NCI-H748 (cell line): Measurements from ENCODE around the gene KCNMB2.
A peak's percentile ranks its signal among the peaks of the same experiment; 100 is the strongest.
"Not testable (repeated sequence)": the region's sequence is repeated elsewhere in the genome, so short reads cannot be mapped to it uniquely, and the experiment has no call there.

Source experiments
- DNase-seq: peaks from one replicate; lab custom pipeline; 2025; ENCODE audit not compliant: unreplicated experiment; lab: John Stamatoyannopoulos, UW

Gene KCNMB2

GRCh38 chr3:178686826-178687225 is 150.6 kb downstream of the KCNMB2 start:
- no peak for DNase-seq

GRCh38 chr3:178690571-178690970 is 154.3 kb downstream of the KCNMB2 start:
- DNase-seq, result no peak

- no peak for DNase-seq
Observed at GRCh38 chr3:178699364-178699763, 163.1 kb downstream of the KCNMB2 start.

- DNase-seq, result no peak
Observed at GRCh38 chr3:178699810-178700209, 163.6 kb downstream of the KCNMB2 start.

GRCh38 chr3:178703268-178703975 is 167.2 kb downstream of the KCNMB2 start:
- no peak for DNase-seq

- DNase-seq, result peak; percentile 42
Observed at GRCh38 chr3:178705925-178706324, 169.7 kb downstream of the KCNMB2 start.

GRCh38 chr3:178706411-178706810 is 170.2 kb downstream of the KCNMB2 start:
- no peak for DNase-seq

GRCh38 chr3:178707311-178708031 is 171.2 kb downstream of the KCNMB2 start:
- DNase-seq, result peak; percentile 10

GRCh38 chr3:178709051-178709450 is 172.8 kb downstream of the KCNMB2 start:
- peak; percentile 72 for DNase-seq

GRCh38 chr3:178711753-178712152 is 175.5 kb downstream of the KCNMB2 start:
- no peak for DNase-seq

GRCh38 chr3:178712247-178712646 is 176.0 kb downstream of the KCNMB2 start:
- peak; percentile 11 for DNase-seq

GRCh38 chr3:178714925-178715832 is 178.9 kb downstream of the KCNMB2 start:
- DNase-seq, result no peak

GRCh38 chr3:178718995-178719635 is 182.9 kb downstream of the KCNMB2 start:
- DNase-seq, result no peak

- no peak for DNase-seq
Observed at GRCh38 chr3:178732824-178733223, 196.6 kb downstream of the KCNMB2 start.

- DNase-seq, result no peak
Observed at GRCh38 chr3:178735032-178735674, 198.9 kb downstream of the KCNMB2 start.

- no peak for DNase-seq
Observed at GRCh38 chr3:178736300-178736699, 200.1 kb downstream of the KCNMB2 start.

- no peak for DNase-seq
Observed at GRCh38 chr3:178739720-178740119, 203.5 kb downstream of the KCNMB2 start.

GRCh38 chr3:178741020-178741419 is 204.8 kb downstream of the KCNMB2 start:
- no peak for DNase-seq

- no peak for DNase-seq
Observed at GRCh38 chr3:178743297-178743696, 207.1 kb downstream of the KCNMB2 start.

GRCh38 chr3:178745861-178746655 is 209.8 kb downstream of the KCNMB2 start:
- DNase-seq, result not testable (repeated sequence)
